CD4-positive, alpha-beta T cell treated with Interleukin-17A for 1 hour (primary cell): ENCODE results near the gene TRABD2B.

Experiments
- DNase-seq: peaks from one replicate; pipeline ENCODE4 v3.0.0-alpha.2; 2020

Gene TRABD2B

DNA sequence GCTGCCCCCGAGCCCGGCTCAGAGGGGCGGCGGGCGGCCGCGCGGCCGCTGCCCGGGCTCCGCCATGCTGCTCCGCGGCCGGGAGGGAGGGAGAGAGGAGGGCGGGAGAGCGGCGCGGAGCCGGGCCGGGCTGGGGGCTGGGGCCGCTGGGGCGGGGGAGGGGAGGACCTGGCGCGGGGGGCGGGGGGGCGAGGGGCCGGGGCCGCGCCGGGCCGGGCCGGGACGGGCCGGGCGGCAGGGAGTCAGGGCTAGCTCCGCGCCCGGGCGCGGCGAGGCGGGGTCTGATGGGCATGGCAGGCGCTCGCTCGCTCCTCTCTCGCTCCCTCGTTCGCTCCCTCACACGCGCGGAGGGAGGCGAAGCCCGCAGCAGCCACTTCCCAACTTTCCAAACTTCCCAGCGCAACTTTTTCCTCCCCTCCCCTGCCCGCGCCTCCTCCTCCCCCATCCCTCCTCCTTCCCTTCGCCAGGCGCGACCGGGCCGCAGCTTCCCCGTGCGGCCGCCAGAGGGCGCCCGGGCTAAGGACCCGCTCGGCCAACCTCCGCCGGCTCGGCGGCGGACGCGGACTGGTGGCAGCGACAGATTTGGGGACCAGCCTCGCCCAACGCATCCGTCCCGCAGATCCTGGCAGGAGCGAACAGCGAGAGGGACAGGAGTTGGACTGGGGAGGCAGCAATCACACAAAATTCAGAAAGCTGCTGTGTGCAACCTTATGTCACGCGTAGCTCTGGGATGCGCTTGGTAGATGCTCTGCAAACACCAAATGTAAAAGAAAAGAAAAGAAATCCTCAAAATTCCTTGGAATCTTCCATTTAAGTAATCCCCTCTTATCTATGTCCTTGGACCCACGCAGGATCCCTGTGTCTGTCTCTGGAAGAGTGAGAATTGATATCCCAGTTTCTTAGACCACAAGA, at the start of gene TRABD2B:
Gene TRABD2B, minus strand, starts transcription at position 97 of the 912 bp plus-strand sequence.
- peak; percentile 46 for DNase-seq

DNA sequence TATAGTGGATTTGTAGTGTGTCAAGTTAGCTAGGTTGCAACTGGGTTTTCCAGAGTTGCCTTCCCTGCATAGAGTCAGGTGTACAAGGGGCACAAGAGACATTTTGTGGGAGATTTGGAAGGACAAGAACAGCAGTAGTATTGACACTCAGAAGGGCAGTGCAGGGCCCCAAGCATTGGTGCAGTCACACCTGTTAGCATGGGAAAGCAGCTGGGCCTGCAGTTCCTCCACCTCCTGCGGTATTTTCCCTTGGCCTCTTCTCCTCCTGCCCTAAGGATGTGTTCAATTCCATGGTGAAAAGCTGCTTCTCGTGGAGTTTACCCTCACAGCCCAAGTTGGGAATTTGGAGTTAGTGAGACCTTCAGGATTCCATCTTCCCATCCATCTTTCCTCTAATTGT, 47.1 kb upstream of the TRABD2B start:
- DNase-seq = no peak

DNA sequence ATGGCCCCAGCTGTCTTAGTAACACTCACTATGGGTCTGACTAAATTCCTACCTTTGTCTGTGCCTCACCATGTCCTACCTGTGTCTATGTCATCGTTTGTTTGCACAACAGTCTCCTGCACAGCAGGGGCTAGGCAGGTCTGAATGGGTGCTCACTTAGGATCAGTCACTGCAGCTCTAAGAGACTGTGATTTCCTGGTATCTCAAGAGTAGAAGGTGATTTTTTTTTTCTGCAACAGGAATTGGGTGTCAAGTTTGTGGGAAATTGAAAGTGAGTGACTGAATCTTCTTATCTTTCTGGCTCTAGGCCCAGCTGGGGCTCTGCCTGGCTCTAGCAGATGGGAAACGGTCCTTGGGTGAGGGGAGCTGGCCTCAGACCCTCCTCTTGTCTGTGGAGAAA, 46.4 kb upstream of the TRABD2B start:
- DNase-seq = no peak

DNA sequence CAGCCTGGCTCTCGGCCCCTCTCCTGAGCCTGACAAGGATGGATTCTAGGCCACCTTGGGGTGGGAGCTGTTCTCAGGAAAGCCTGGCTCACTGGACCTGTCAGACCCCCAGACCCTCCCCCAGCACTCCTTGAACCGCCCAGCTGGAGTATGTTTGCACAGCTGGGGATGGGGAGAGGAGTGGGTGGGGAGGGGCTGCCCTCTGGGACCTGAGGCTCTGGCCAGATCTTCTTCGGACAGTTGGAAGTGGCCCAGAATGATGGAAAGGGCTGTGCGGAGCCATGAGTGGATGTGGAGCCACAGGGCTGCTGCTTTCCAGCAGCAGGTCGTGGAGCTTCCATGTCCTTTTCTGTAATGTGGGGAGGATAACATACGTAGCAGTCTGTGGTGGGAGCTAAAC, 43.0 kb upstream of the TRABD2B start:
- DNase-seq = no peak

DNA sequence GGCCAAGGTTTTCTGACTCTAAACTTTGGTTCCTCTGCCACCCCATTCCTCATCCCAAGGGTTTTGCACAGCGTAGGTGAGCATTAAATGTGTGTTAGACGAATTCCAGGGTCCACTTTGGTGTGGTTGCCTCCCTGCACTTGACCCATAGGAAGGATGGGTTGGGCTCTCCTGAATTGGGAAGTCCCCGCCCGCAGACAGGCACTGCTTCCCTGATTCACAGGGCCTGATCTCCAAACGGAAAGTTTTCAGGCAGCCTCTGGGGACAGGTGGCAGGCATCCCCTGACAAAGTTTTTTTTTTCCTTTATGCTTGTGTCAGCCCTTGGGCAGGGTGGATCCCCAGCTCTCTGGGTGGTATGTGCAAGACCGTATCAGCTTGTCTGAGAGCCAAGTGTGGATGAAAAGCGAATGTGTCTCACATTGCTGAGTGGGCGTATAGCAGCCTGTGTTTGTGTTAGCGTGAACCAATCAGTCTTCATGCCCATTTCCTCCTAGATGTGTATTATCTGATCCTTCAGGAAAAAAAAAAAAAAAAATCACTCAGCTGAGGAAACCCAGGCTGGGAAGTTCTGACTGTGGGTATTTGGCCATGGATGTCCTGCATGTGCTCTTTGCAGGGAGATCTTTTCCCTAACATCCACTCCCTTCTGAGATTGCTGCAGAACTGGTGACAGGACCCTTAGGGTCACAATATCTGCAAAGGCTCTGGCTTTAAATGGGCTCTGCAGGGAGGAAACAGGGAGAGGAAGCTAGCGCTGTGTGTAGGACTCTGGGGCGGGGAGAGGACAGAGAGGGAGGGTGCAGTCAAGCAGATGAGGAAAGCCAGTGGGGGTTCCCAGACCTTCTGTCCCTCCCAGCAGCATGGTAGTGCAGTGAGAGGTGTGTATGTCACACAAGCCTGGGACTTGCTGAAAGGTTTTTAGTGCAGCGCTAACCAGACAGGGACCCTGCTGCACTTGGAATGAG, 42.2 kb upstream of the TRABD2B start:
- DNase-seq = no peak

DNA sequence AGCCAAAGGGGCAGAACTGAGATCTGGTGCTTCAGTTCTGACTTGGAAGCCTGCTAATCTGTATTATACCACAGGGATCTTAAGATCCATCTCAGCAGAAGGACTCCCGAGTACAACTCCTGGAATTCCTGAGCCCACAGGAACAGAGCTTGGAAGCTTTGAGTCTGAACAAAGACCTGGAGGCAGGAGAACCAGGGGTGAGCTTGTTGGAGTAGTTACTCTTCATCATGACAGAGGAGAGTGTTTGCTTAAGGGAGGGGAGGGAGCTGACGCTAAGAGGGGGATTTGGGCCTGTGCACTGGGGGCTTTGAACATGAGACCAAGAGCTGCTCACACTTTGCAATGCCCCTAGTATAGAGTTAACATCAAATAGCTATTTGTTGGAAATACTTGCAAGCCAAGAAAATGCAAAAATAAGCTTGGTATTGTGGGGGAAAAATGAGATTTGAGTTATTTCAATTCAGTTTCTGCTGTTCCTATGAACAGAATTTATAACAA, 41.1 kb upstream of the TRABD2B start:
- no peak for DNase-seq

DNA sequence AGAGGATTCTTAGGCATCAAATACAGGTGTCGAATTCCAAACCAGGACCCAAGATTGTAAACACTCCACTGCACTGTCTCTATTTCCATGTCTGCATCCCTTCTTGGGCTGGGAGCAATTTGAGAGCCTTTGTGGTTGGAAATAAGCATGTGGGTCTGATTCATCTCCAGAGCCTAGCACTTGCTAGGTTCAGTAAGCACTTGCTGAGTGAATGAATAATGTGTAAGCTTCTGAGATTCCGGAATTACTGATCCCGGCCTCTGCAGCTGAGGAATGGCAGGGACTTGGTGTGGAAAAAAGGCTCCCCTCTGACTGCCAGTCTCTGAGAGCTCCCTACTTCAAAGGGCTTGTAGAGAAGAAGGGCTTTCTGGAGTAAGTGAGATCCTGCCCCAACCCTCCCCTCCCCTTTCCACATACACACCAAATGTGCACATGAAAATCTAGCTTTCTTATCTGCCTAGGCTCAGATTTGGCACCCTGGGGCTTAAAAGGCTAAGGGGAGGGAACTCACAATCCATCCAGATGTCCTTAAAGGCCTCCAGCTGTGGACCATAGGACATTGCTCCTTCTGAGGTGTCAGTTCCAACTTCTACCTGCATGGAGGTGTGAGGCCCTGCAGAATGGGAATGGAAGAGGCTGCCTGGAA, 39.6 kb upstream of the TRABD2B start:
- no peak for DNase-seq

DNA sequence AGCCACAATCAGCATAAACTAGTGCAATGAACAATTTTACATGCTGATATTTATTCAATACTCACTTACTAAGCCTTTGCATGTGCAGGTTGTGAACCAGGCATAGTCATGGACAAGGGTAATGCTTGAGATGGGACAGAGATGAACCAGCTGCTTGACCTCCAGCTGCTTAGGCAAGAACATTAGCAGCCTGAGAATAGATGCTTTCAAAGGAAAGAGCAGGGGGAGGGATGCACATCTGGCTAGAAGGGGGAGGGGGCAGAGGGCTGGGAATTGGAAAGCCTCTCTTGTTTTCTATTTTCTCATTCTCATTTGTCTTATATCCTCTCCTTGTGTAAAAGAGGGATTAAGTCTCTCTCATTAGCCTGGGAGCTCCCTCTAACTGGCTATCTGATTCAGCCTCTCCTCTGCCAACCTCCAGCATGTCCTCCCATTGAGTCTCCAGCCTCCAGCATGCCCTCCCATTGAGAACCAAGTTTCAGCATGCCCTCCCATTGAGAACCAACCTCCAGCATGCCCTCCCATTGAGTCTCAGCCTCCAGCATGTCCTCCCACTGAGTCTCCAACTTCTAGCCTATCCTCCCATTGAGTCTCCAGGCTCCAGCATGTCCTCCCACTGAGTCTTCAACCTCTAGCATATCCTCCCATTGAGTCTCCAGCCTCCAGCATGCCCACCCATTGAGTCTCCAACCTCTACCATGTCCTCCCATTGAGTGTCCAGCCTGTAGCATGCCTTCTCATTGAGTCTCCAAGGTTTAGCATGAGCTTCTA, 38.4 kb upstream of the TRABD2B start:
- no peak for DNase-seq

DNA sequence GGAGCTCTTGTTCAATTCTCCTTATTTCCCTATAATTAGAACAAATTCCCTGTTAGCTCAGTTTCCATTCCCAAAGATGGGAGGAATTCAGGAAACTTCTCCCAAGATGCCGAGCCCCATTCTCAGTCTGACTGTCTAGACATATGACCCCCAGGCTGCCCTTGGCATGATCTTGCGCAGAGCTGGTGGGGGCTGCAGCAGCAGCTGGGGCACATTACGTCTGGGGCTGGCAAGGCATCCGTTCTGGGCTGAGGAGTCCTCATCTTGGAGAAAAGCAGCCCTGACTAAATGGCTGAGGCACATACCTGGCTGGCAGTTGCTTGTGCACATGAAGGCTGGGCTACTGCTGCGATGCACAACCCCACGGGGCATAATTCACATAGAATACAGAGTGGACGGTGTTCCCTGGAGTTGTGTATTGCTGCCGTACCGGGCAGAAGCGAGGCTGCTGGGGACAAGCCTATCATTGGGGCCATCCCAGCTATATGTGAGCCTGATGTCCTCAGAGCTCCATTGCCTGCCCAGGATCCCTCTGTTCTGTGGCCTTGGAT, 36.4 kb upstream of the TRABD2B start:
- DNase-seq = no peak

DNA sequence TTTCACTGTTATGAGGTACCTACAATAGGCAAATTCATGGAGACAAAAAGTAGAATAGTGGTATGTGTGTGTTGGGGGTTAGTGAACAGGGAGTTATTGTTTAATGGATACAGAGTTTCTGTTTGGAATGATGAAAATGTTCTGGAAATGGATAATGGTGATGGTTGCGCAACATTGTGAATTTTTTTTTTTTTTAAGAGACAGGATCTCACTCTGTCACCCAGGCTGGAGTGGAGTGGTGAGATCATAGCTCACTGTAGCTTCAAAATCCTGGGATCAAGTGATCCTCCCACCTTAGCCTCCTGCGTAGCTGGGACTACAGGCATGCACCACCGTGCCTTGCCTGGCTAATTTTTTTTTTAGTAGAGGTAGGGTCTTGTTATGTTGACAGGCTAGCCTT, 34.5 kb upstream of the TRABD2B start:
- no peak for DNase-seq

DNA sequence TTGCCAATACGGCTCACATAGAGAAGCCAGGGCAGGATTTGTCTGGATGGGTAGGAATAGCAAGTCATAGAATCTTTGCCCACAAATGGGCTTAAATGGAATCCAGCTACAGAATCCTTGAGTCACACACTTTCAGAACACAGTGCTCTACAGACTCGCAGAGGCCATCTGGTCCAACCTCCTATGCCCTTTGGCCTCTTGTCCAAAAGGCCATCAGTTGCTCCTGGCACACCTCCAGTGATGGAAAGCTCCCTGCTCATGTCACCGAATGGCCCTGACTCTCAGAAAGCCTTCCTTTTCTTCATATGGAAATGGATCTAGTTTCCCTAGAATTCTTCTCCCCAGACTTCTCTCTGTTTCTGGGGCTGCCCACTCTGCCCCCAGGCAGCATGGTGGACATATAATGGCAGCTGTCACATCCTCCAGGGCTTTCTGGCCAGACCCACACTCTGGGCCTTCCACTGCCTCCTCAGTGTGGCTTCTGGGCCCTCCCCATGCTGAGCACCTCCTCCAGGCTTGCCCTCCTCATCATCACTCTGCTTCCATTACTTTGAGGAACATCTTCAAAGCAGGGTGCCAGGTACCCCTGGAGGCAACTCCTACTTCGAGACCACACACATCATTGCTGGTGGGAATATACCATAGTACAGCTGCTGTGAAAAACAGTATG, 33.6 kb upstream of the TRABD2B start:
- DNase-seq = no peak

DNA sequence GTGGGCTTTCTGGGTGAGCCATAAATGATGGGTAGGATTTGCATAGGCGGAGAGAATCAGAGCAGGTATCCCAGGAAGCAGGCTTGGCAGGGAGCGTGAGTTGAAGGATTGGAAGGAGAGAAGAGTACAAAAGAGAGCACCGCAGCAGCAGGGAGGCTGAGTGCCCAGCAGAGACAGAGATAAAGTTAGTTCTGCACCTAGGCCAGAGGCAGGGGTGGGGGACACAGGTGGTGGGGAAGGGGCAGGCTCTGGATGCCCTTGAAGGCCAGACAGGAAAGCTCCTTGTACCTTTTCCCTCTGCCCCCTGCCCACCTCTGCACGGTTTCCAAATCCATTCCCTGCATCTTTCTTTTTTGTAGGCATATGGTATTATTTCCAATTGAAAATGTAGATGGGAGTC, 33.0 kb upstream of the TRABD2B start:
- no peak for DNase-seq

DNA sequence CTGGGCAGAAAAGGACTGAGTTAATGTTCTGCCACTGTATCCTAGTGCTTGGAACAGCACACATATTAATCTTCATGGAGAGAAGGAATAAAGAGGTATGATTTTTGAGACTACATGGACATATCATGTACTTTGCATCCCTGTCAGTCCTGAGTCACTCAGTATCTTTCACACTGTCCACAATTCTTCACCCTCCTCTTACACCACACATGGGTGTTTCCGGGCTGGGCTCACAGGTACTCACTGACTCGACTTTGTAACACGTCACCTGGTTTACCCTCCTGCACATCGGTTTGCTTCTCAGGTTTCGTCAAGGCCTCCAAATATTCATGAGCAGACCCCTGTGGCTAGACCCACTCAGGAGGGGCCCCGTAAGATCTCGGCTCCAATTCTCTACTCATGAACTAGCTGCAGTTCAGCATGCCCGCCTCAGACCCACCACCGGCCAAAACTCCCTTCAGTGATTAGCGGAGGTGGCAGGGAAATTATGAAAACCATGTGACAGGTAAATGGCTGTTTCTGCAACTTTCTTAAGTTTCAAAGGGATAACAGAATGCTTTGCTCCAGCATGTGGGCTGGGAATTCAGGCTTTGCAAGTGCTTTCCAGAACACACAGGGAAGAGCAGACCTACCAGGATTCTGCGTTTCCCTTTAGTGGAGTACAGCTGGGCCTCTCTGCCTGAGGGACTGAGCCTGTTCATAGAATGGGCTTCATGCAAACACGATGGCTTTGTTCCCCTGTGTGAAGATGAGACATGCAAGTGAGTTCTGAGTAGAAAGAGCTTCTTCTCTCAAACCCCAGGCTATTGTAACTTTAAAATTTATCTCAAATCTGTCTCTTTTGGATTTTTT, 31.3 kb upstream of the TRABD2B start:
- no peak for DNase-seq

DNA sequence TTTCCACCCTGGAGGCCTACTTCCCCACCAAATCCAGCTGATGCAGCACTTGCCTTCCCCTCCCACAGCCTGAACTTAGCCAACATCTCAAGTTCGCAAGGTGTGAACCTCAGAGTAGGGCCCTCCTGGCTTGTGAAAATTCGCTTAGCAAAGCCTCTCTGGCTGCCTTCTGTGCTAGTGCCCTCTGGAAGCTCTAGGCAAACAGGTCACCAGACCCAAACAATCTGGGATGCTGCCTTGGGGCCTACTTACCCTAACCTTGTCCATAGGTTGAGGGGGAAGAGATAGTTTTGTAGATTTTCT, 30.3 kb upstream of the TRABD2B start:
- DNase-seq = no peak

DNA sequence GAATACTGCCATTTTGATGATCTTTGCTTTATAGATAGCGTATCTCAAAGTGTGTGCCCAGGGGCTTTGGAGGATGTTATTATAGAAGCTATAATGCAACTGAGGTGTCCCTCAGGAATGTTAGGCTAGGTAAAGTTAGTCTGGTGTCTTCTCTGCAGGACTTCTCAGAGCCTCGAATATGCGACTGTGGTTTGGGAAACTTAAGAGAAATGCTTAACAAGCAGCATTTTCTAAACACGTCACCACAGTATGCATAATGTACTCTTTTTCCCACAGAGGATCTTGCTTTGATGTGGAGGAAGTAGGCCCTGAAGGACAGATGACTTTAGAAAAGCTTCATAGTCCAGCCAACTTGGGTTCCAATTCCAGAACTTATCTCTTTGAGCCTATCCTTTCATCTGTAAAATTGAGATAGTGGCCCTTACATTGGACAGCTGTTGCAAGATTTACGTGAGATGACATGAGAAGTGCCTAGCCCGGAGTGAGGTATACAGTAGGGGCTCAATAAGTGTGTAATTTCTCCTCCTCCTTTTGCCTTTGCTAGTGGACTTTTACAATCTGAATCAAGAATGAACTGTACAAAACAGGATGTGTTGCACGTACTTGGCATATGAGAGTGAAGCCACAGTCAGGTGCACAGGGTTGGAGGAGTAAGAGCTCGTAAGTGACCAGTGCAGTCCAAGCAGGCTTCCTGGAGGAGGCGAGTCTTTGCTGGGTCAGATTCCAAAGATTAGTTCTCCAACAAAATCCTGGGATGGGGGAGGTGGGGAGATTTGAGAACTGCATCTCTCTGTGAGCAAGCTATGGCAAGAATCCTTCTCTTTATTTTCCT, 29.7 kb upstream of the TRABD2B start:
- DNase-seq = no peak

DNA sequence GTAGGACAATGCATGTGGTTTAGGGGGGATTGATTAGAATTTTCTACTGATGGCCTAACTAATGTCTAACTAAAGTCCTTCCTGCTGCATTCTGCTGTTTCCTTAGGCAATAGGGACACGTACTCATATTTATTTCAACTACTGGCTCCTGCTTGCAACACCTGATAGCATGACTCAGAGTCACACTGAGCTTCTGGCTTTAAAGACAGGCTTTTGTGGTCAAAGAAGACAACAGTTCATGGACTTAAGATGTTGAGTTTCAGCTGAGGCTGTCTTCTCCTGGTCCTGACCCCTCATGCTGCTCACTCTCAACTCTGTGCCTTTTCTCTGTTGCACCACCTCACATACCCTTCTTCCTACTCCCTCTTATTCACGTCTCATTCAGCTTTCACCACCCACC, 29.1 kb upstream of the TRABD2B start:
- no peak for DNase-seq

DNA sequence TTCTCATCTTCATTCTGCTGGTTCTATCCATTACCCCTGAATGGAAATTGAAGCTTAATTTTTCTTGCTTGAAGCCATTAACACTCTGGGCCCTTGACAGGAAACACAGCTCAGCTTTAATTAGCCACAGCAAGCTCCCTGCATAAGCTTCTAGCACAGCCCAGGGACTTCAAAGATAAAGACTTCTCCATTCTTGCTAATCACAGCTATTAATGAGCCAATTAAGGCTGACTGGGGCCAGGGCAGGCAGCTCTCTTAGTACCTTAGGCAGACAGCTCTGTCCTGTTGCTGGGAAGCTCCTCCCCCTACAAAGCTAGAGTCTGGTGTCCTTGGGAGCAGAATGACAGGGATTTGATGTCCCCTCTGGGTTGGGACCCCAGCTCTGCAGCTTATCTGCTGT, 27.9 kb upstream of the TRABD2B start:
- no peak for DNase-seq

DNA sequence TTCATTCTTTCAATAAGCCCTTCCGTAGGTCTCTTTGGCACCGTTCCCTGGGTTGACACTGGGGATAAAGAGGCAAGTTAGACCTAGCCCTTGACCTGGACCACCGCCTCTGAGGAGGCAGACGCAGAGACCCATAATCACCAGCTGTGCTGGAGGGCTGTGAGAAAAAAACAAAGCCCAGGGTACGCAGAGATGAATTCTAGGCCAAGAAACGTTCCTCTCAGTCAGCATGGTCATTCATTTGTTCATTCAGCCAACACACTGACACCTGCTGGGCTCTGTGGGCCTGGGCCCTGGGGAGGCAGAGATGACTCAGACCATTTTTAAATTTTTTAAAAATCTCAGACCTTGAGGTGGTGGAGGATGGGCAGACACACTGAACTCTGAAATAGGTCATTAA, 26.3 kb upstream of the TRABD2B start:
- DNase-seq = no peak

DNA sequence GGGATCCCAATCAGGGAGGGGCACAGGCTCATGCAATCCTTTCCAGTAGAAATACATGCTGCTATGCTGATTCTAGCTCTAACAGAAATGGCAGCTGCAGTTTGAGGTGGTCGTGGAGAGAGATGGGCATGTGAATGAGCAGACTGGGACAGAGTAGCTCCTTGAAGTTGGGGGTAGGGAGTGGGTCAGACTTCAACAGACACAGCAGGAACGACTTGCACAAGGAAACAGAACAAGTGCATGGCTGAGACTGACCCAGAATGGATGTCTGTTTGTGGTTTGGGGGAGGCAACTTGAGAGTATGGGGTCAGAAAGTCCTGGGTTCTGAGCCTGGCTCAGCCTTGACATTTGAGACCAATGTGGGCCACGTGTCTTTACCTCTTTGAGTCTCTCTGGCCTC, 25.1 kb upstream of the TRABD2B start:
- DNase-seq = no peak

DNA sequence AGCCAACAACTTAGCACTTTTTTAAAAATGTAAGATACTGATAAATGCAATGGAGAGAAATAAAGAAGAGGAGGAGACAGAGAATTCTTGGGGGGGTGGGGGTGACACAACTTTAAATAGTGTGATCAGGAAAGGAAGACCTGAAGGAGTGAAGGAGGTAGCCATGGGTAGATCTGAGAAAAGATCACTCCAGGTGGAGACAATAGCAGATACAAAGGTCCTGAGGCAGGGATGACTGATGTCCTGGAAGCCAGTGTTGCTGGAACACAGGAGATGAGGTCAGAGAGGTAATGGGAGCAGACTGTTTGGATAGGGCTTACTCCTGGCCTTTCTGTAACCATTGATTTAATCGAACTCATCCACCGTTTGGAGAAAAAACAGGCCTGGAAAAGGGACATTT, 24.6 kb upstream of the TRABD2B start:
- no peak for DNase-seq
